Hepatocyte (in vitro differentiated cells): ENCODE data around the gene CCSER2. TPM values are rescaled to one million over a fixed set of nuclear protein-coding genes. Genes with fewer than 3 reads are reported as not detected.

Source experiments
- DNase-seq: peaks from one replicate; pipeline ENCODE4 v3.0.0-alpha.2; 2016; ENCODE audit warnings: low spot score
- H2AFZ ChIP-seq: fragments of 200-600 bp; sonication (generic); 2 replicates; pipeline ENCODE4 v1.6.0; 2016; ENCODE audit warnings: antibody characterized with exemption, mild to moderate bottlenecking
- H3K27ac ChIP-seq: fragments of 200-600 bp; sonication (generic); 2 replicates; pipeline ENCODE4 v1.5.1; 2016; ENCODE audit warnings: mild to moderate bottlenecking
- H3K27me3 ChIP-seq: fragments of 200-600 bp; sonication (generic); 2 replicates; pipeline ENCODE4 v1.6.1; 2016
- H3K36me3 ChIP-seq: fragments of 200-600 bp; sonication (generic); replicated peaks from 2 replicates; pipeline ENCODE4 v1.5.1; 2016; ENCODE audit warnings: low read depth; ENCODE audit not compliant: insufficient read depth
- H3K4me1 ChIP-seq: fragments of 200-600 bp; sonication (generic); 2 replicates; pipeline ENCODE4 v1.5.1; 2016; ENCODE audit warnings: mild to moderate bottlenecking, moderate library complexity; ENCODE audit not compliant: insufficient read depth
- H3K4me2 ChIP-seq: fragments of 200-600 bp; sonication (generic); 2 replicates; pipeline ENCODE4 v1.6.0; 2016
- H3K4me3 ChIP-seq: fragments of 200-600 bp; sonication (generic); 2 replicates; pipeline ENCODE4 v1.5.1; 2016; ENCODE audit warnings: mild to moderate bottlenecking
- H3K79me2 ChIP-seq: fragments of 200-600 bp; sonication (generic); 2 replicates; pipeline ENCODE4 v1.6.0; 2017; ENCODE audit warnings: mild to moderate bottlenecking
- H3K9me2 ChIP-seq: fragments of 200-600 bp; sonication (generic); replicated peaks from 2 replicates; pipeline ENCODE4 v1.6.0; 2017; ENCODE audit warnings: mild to moderate bottlenecking; ENCODE audit not compliant: insufficient read depth
- H3K9me3 ChIP-seq: fragments of 200-600 bp; sonication (generic); 2 replicates; pipeline ENCODE4 v1.5.1; 2016; ENCODE audit warnings: low read depth, mild to moderate bottlenecking
- H4K20me1 ChIP-seq: fragments of 200-600 bp; sonication (generic); 2 replicates; pipeline ENCODE4 v1.6.0; 2016; ENCODE audit warnings: mild to moderate bottlenecking; ENCODE audit not compliant: insufficient read depth, poor library complexity, severe bottlenecking
- CTCF ChIP-seq: fragments of 200-600 bp; sonication (generic); IDR thresholded peaks from 2 replicates; pipeline ENCODE4 v1.5.1; 2016; ENCODE audit warnings: antibody characterized with exemption, mild to moderate bottlenecking; ENCODE audit not compliant: poor library complexity
- EZH2 ChIP-seq: fragments of 200-600 bp; sonication (generic); IDR thresholded peaks from 2 replicates; pipeline ENCODE4 v1.6.1; 2016; ENCODE audit warnings: antibody characterized with exemption, mild to moderate bottlenecking, borderline replicate concordance
- EZH2phosphoT487 ChIP-seq: fragments of 200-600 bp; sonication (generic); IDR thresholded peaks from one replicate; pipeline ENCODE4 v1.6.1; 2018; ENCODE audit warnings: antibody characterized with exemption, mild to moderate bottlenecking, low read depth, moderate library complexity; ENCODE audit not compliant: unreplicated experiment, severe bottlenecking
- WGBS: methylation state at CpG from one replicate; pipeline ENCODE4 v1.1.6; 2016; ENCODE audit warnings: low lambda C conversion rate; ENCODE audit errors: missing lambda C conversion rate; 5-methylcytosine and 5-hydroxymethylcytosine counted together
- polyA plus RNA-seq: library from polyadenylated mRNA; unstranded; fragments of >200 nt; fragmentation: Nextera tagmentation; extraction: Ambion mirVana; gene quantifications from 2 replicates; pipeline ENCODE4 v1.2.1, GENCODE V29; 2016
- total RNA-seq: library from RNA; depleted of rRNA; stranded (reverse); fragments of >200 nt; gene quantifications from 2 replicates; pipeline ENCODE4 v1.2.3, GENCODE V29; 2014

CCSER2 gene
- total and polyA plus RNA-seq, 2 experiments from 2014 or later = 36.5 to 39.7 TPM

DNA sequence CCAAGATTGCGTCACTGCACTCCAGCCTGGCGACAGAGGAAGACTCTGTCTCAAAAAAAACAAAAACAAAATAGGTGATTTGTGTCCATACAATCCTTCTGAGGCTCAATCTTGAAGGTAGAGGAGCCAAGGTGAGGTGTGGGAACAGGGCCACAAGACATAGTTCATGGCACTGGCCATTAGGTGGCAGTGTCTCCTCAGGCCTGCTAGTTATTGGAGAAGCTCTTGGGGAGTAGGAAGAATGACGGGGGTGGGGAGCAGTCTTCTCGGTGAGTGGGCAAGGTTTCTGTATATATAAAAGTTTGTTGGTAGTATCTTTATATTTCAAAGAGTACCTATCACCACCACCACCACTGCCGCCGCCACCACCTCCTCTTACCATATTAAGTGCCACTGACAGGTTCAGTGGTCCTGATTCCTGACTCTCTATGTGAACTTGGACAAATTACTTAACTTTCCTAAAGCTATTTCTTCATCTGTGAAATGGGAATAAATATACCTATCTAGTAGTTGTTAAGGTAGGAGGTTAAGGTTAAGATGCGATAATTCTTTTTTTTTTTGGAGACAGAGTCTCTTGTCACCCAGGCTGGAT is 24.0 kb downstream of the CCSER2 start:
- DNase-seq = peak; percentile 57
- H3K79me2 ChIP-seq = peaks cover 85% of the 10 kb centered on the region

GRCh38 chr10:84353052-84353803 is 24.8 kb downstream of the CCSER2 start:
- H3K4me1 ChIP-seq = no peaks in the 10 kb centered on the region
- H3K27me3 ChIP-seq = no peaks in the 10 kb centered on the region
- H3K4me3 ChIP-seq = no peak overlapping the region
- TF ChIP-seq EZH2 (no peak), EZH2phosphoT487 (no peak), CTCF (no peak)
- no peaks in the 10 kb centered on the region for H3K9me3 ChIP-seq
- no peak overlapping the region for H2AFZ ChIP-seq
- H3K9me2 ChIP-seq = no peaks in the 10 kb centered on the region
- no peaks in the 10 kb centered on the region for H3K36me3 ChIP-seq
- DNase-seq = no peak
- WGBS = 87% methylated on average over 11 of the region's 11 CpGs
- no peak overlapping the region for H3K27ac ChIP-seq
- H3K79me2 ChIP-seq = peaks cover 93% of the 10 kb centered on the region
- H4K20me1 ChIP-seq = peaks cover 58% of the 10 kb centered on the region
- no peak overlapping the region for H3K4me2 ChIP-seq

More for the DNA sequence above, 24.0 kb downstream of the CCSER2 start:
- Histone ChIP-seq H3K27ac (no peak overlapping the region), H3K9me2 (no peaks in the 10 kb centered on the region), H3K4me1 (no peaks in the 10 kb centered on the region), H4K20me1 (peaks cover 54% of the 10 kb centered on the region), H3K27me3 (no peaks in the 10 kb centered on the region), H3K4me2 (no peak overlapping the region), H3K4me3 (no peak overlapping the region), H3K9me3 (no peaks in the 10 kb centered on the region), H3K36me3 (no peaks in the 10 kb centered on the region), H2AFZ (no peak overlapping the region)
- WGBS = 87% methylated on average over 7 of the region's 7 CpGs
- TF ChIP-seq EZH2 (no peak), CTCF (peak; percentile 39)

- no peak overlapping the region for H3K4me2 ChIP-seq
- H2AFZ ChIP-seq = no peak overlapping the region
- TF ChIP-seq CTCF (no peak), EZH2 (no peak), EZH2phosphoT487 (no peak)
Measured at GRCh38 chr10:84354623-84355022, 26.2 kb downstream of the CCSER2 start.

More at GRCh38 chr10:84354623-84355022, 26.2 kb downstream of the CCSER2 start:
- H3K4me1 ChIP-seq = no peaks in the 10 kb centered on the region
- H4K20me1 ChIP-seq = peaks cover 67% of the 10 kb centered on the region
- H3K27me3 ChIP-seq = no peaks in the 10 kb centered on the region
- H3K4me3 ChIP-seq = no peak overlapping the region
- no peaks in the 10 kb centered on the region for H3K9me2 ChIP-seq
- WGBS = 66% methylated on average over 4 of the region's 4 CpGs
- no peak for DNase-seq
- H3K36me3 ChIP-seq = no peaks in the 10 kb centered on the region
- peaks cover 94% of the 10 kb centered on the region for H3K79me2 ChIP-seq
- H3K9me3 ChIP-seq = no peaks in the 10 kb centered on the region
- H3K27ac ChIP-seq = no peak overlapping the region
